GM10266 (cell line): ENCODE results near the gene GYS1.

ENCODE experiments used
- DNase-seq: peaks from one replicate; pipeline ENCODE4 v3.0.0; 2012; ENCODE audit errors: extremely low spot score
- CTCF ChIP-seq: IDR thresholded peaks from 2 replicates; pipeline ENCODE4 v1.5.1; 2012; ENCODE audit warnings: mild to moderate bottlenecking, low read depth; ENCODE audit not compliant: control insufficient read depth, insufficient read depth; ENCODE audit errors: missing control alignments

The GYS1 gene

GRCh38 chr19:49017041-49017665, 24.0 kb upstream of the GYS1 start, which contains the start of gene LHB:
Gene LHB, minus strand, starts transcription at chr19:49017091. Its CDS starts 10 bp downstream, at chr19:49017081.
- no peak for TF ChIP-seq CTCF
- no peak for DNase-seq

- no peak for DNase-seq
- no peak for TF ChIP-seq CTCF
Measured at GRCh38 chr19:49016067-49016839, 23.1 kb upstream of the GYS1 start.

GRCh38 chr19:49014870-49015255, 21.8 kb upstream of the GYS1 start:
- DNase-seq = no peak
- no peak for TF ChIP-seq CTCF

GRCh38 chr19:49014123-49014869, 21.2 kb upstream of the GYS1 start:
- TF ChIP-seq CTCF = no peak
- no peak for DNase-seq

- no peak for TF ChIP-seq CTCF
- no peak for DNase-seq
Measured at GRCh38 chr19:49011194-49011593, 18.1 kb upstream of the GYS1 start.

- no peak for DNase-seq
- no peak for TF ChIP-seq CTCF
Measured at GRCh38 chr19:49010453-49010852, 17.3 kb upstream of the GYS1 start.
